GM13976 (cell line): ENCODE results near the gene B3GALNT2.
"Not testable (repeated sequence)": the region's sequence is repeated elsewhere in the genome, so short reads cannot be mapped to it uniquely, and the experiment has no call there.

Experiments used
- DNase-seq: peaks from one replicate; pipeline ENCODE4 v3.0.0; 2012; ENCODE audit warnings: low spot score
- CTCF ChIP-seq: IDR thresholded peaks from 2 replicates; pipeline ENCODE4 v1.5.1; 2012; ENCODE audit warnings: borderline replicate concordance, mild to moderate bottlenecking; ENCODE audit not compliant: insufficient read depth; ENCODE audit errors: extremely low read depth, missing control alignments, control extremely low read depth
- in situ Hi-C: fragments of 300-500 bp; cut with MboI; formaldehyde crosslinking; loops from one replicate; pipeline ENCODE4 v1.12.0; 2022; ENCODE audit warnings: low sequenced_read_pairs, mixed read lengths, inconsistent platforms; ENCODE audit not compliant: unreplicated experiment

B3GALNT2 gene

DNA sequence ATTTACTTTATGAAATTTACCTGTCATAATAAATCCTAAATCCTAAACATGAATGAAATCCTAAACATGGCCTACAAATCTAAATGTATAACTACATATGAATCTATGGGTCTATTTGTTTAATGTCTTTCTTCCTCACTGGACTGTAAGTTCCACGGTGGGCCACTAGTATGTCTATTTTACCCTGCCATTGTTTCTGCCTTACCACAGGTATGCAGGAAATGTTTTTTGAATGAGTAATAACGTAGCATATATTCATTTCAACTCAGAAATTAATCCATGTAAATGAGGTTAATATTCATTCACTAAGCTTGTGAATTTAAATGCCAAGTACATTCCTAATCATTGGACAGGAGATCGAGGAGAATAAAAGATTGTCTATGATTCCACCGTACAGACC lies 35.3 kb downstream of the B3GALNT2 start:
- in situ Hi-C loops: no loop called here
- TF ChIP-seq CTCF: no peak
- no peak for DNase-seq

DNA sequence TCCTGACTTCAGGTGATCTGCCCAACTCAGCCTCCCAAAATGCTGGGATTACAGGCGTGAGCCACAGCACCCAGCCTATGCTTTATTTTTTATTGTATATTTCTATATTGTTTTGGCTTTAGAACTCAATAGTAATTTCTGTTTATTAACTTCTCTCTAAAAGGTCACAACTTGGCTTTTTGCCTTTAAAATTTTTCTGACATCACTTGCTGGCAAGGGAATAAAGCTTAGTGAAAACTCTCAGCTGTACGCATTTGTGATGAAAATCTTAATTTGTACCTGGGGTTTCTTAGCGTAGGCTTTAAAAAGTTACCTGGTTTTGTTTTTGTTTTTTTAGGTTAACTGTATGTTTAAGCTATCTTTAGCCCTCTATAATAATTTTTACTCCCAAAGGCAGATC lies 36.2 kb downstream of the B3GALNT2 start:
- no peak for TF ChIP-seq CTCF
- no peak for DNase-seq
- in situ Hi-C loops: no loop called here

DNA sequence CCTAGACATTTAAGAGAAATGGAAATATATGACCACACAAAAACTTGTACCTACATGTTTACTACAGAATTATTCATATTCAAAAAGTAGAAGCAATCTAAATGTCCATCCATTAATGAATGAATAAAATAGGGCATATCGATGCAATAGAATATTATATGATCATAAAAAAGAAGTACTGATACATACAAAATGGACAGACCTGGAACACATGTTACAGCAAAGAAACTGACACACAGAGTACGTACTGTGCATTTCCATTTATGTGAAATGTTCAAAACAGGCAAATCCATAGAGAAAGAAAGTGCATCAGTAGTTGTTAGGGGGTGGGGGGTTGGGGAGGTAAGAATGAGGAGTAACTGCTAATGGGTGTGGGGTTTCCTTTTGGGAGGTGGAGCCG lies 39.2 kb downstream of the B3GALNT2 start:
- TF ChIP-seq CTCF: no peak
- no peak for DNase-seq
- in situ Hi-C loops: no loop called here

GRCh38 chr1:235462832-235463231 lies 41.4 kb downstream of the B3GALNT2 start:
- DNase-seq, in situ Hi-C loops: not testable (repeated sequence)

- no peak for DNase-seq
- TF ChIP-seq CTCF: no peak
- in situ Hi-C loops: no loop called here
These were observed 42.3 kb downstream of the B3GALNT2 start for GRCh38 chr1:235461954-235462353.

- no peak for TF ChIP-seq CTCF
- in situ Hi-C loops: no loop called here
- DNase-seq: no peak
These were observed 43.5 kb downstream of the B3GALNT2 start for GRCh38 chr1:235460770-235461169.

DNA sequence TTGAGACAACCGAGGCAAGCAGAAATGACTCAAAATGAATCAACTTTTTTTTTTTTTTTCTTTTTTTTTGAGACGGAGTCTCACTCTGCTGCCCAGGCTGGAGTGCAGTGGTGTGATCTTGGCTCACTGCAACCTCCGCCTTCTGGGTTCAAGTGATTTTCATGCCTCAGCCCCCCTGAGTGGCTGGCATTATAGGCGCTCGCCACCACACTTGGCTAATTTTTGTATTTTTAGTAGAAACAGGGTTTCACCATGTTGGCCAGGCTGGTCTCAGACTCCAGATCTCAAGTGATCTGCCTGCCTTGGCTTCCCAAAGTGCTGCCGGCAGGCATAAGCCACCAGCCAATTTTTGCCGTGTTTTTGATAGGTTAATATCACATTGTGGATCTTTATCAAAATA lies 46.4 kb downstream of the B3GALNT2 start:
- in situ Hi-C loops: not testable (repeated sequence)

GRCh38 chr1:235455823-235456222 lies 48.4 kb downstream of the B3GALNT2 start:
- TF ChIP-seq CTCF: no peak
- in situ Hi-C loops: no loop called here
- DNase-seq: no peak

More for the DNA sequence above, 46.4 kb downstream of the B3GALNT2 start:
- DNase-seq: not testable (repeated sequence)
